CD4-positive, alpha-beta T cell treated with Interleukin-10 for 1 hour (primary cell): ENCODE data around the gene OR6A2.

Experiments used
- DNase-seq: peaks from one replicate; pipeline ENCODE4 v3.0.0-alpha.2; 2020

Gene OR6A2

DNA sequence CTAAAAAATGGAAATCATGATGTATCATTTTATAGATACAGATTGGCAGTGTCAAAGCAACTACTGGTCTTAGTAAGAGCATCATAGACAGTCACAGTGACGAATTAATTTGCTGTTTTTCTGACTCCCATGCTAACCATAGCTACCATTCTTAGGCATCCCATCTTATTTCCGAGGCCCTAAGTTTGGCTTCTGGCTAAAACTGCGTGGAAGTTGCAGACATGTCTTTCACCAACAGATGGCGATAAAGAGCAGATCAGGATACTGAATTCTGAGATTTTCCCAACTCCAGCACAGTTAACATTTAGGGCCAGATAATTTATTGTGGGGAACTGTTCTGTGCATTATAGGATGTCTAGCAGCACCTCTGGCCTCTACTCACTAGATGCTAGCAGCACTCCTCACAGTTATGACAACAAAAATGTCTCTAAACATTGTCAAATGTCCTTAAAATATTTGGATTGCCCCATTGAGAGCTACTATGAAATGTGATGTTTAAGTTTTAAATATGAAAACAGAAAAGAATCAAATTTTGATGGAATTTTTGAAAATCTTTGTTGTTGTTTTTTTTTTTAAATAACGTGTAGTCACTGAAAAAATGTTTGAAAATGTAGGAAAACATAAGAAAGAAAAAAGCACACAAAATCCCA lies 44.1 kb downstream of the OR6A2 start:
- DNase-seq, result peak; percentile 63

- no peak for DNase-seq
Observed at GRCh38 chr11:6747097-6747668, 52.3 kb downstream of the OR6A2 start.

DNA sequence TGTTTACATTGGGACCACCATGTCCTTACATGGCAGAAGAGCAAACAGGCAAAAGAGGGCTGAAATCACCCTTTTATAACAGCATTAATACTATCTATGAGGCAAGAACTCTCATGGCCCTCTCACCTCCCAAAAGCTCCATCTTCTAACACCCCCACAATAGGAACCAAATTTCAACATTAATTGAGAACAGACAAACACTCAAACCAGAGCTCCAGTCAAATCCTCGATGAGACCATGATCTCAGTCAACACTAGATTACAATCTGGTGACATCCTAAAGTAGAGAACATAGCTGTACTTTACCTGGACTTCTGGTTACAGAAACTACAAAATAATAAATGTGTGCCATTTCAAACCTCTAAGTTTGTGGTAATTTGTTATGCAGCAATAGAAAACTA lies 52.9 kb downstream of the OR6A2 start:
- DNase-seq, result no peak

DNA sequence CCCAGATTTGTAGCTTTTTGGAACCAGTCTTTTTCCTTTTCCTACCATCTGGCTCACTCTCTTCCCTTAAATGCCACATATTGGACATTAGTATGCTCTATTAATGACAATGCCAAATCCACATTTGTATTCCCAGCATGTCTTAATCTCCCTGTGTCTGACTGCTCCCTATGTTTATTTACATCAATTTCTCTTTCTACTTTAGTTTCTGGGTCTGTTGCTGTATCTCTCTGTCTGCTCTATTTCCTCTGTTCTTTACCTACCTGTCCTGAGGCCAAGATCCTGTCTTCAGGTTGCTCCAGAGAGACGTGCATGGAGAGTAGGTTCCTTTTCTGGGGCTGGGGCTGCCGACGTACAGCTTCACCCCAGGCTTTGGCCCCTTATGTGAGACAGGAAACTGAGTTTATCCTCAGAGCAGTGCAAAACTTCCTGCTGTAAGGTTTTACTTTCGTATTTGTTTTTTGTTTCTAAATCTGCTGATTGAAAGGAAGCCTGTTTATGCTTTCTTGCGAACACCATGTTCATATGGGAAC lies 53.3 kb downstream of the OR6A2 start:
- DNase-seq, result peak; percentile 66

GRCh38 chr11:6745465-6746015 lies 53.9 kb downstream of the OR6A2 start:
- peak; percentile 28 for DNase-seq

GRCh38 chr11:6745018-6745417 lies 54.5 kb downstream of the OR6A2 start:
- DNase-seq, result no peak

- DNase-seq, result no peak
Observed at GRCh38 chr11:6742260-6742659, 57.2 kb downstream of the OR6A2 start.
